HCT116 (cell line): ENCODE results near the gene MALRD1.

ENCODE experiments used
- ATF3 ChIP-seq: IDR thresholded peaks from 2 replicates; pipeline ENCODE4 v1.6.1; 2012
- CTCF ChIP-seq, 3 experiments: fragments of 200-600 bp in 1 of 3; sonication (generic) in 1 of 3; IDR thresholded peaks in 2 of 3; conservative IDR thresholded peaks in 1 of 3; 2 replicates each; pipeline ENCODE4 v1.5.1; 2012 to 2017; ENCODE audit warnings: low read depth in 2 of 3, low read length in 2 of 3, antibody characterized with exemption in 1 of 3, borderline replicate concordance in 1 of 3, control low read depth in 1 of 3, mild to moderate bottlenecking in 1 of 3, mixed read lengths in 1 of 3, mixed run types in 1 of 3, moderate library complexity in 1 of 3; ENCODE audit not compliant: insufficient read depth in 1 of 3
- EZH2 ChIP-seq: fragments of 200-600 bp; sonication (generic); IDR thresholded peaks from 2 replicates; pipeline ENCODE4 v1.6.1; 2017; ENCODE audit warnings: antibody characterized with exemption, mixed run types
- POLR2A ChIP-seq: IDR thresholded peaks from 2 replicates; pipeline ENCODE4 v1.7.0; 2011; ENCODE audit warnings: borderline replicate concordance; ENCODE audit not compliant: insufficient read depth, insufficient read length; ENCODE audit errors: extremely low read depth
- POLR2AphosphoS5 ChIP-seq: IDR thresholded peaks from 2 replicates; pipeline ENCODE4 v1.6.1; 2011; ENCODE audit warnings: mild to moderate bottlenecking, low read depth, low read length, moderate library complexity
- REST ChIP-seq: IDR thresholded peaks from 2 replicates; pipeline ENCODE4 v1.6.1; 2012; ENCODE audit warnings: low read depth
- TCF7L2 ChIP-seq: IDR thresholded peaks from 2 replicates; pipeline ENCODE4 v1.7.0; 2011; ENCODE audit warnings: borderline replicate concordance, inconsistent platforms; ENCODE audit not compliant: insufficient read depth, insufficient read length; ENCODE audit errors: extremely low read depth
- ZNF274 ChIP-seq: fragments of 200-500 bp; sonication (Bioruptor generic); IDR thresholded peaks from 2 replicates; pipeline ENCODE4 v1.6.1; 2014; ENCODE audit warnings: mild to moderate bottlenecking, low read depth, low read length, inconsistent platforms

GRCh38 chr10:19048891-19049290 lies 290 bp downstream of the MALRD1 start:
- no peak for TF ChIP-seq ATF3
- TF ChIP-seq ZNF274: no peak
- TF ChIP-seq CTCF (IDR thresholded peaks at IDR 0.05 in 2 of 3, conservative IDR thresholded peaks at IDR 0.05 in 1 of 3; ENCODE audit: borderline replicate concordance in 1 of 3, insufficient read depth in 1 of 3, low read depth in 2 of 3, low read length in 2 of 3): no peak
- TF ChIP-seq POLR2AphosphoS5: no peak
- TF ChIP-seq POLR2A: no peak
- no peak for TF ChIP-seq REST
- TF ChIP-seq EZH2: no peak
- no peak for TF ChIP-seq TCF7L2
